Activated CD8-positive, alpha-beta memory T cell treated with anti-CD3 and anti-CD28 coated beads, Interleukin-2, amount 50 U/mL, for 1 hour (primary cell): Measurements from ENCODE around the gene BLOC1S1.

Experiments
- DNase-seq: peaks from one replicate; pipeline ENCODE4 v3.0.0-alpha.2; 2020; ENCODE audit errors: extremely low read depth

BLOC1S1 gene

DNA sequence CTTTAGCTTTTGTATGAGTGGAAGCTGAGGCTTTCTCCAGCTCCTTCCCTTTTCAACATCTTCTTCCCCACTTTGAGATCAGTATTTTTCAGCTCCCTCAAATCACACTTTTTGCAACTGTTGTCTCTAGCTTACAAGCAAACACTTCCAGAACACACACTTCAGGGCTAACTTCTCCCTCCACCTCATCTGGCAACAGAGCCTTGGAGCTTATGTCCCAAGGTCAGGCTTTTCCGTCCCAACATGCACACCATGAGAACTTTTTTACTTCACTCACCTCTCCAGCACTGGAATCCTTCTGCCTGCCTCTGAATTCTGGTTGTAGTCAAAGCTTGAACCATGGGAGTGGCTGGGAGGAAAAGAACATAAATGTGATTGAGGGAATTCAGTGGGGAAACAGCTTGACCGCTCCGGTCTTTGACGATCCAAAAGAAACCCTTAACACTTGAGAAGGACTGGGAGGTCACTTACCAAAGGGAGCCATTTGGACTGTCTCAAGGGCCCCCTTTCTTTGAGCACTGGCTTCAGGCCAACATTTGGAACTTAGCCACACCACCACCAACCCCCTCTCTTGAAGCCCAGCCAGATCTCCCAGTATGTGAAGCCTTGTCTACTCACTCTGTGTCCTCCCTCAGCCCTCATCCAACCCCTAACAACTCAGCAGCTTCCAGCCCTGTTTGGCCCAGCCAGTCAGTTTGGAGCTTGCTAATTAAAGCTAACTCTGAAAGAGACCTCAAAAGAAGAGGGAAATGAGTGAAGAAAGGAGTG lies 3.9 kb upstream of the BLOC1S1 start:
- no peak for DNase-seq

- no peak for DNase-seq
These were observed 3.0 kb upstream of the BLOC1S1 start for GRCh38 chr12:55712700-55713415.

DNA sequence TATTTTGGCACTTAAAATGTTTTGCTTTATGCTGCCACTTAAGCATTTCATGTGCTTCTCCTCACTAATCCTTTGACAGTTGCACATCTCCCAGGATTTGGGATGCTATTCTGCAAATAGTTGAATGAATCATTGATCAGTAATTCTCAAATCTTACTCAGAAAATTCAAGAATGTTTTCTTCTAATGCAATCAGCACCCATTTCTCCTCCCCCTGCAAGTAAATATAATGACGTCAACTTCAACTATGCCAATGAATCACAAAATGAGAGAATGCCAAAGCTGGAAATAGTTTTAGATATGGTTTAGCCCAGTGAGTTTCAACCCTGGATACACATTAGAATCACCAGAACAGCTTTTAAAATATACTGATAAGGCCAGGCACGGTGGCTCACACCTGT lies 2.1 kb upstream of the BLOC1S1 start:
- no peak for DNase-seq

DNA sequence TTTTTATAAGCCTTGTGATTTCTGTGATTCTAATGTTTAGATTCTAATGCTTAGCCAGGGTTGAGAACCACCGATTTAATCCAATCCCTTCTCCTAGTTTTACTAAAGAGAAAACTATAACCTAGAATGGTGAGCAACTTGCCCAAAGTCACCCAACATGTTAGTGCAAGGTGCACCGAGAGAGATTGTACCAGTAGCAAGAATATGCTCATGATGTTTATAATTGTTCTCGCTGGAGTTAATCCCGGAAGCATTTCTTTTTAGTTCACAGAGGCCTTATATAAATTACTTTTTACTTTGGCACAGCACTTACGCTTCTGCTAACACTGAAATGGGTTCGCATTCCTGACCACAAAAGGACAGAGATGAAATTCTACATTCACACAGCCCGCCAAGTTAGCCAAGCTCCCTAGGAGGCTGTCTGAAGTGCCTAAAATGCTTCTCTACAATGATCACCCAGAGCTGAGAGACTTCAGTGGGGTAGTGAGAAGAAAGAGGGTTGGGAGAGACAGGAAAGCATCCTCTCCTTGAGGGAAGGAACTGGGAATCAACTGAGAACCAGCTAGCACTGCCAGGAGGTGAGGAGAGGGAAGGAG lies 579 bp upstream of the BLOC1S1 start:
- no peak for DNase-seq

GRCh38 chr12:55716582-55716957 lies 724 bp downstream of the BLOC1S1 start:
- DNase-seq: no peak

GRCh38 chr12:55717011-55718007 lies 1.5 kb downstream of the BLOC1S1 start:
- no peak for DNase-seq

DNA sequence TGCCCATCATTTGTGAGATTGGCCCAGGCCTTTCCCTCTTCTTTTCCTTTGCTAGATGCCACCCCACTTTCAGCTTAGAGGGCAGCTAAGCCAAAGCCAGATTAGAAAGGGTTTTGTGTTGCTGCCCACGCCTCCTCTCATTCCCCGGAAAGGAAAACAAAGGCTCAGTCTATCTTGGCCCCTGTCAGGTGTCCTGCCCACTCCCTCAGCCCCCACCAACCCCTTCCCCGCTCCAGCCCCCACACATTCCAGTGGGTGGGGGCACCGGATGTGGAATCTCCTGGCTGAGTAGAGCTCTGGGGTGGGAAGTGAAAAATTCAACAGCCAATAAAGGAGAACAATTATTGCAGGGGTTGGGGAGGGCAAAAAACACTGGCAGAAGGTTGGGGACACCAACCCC lies 2.2 kb downstream of the BLOC1S1 start:
- no peak for DNase-seq

DNA sequence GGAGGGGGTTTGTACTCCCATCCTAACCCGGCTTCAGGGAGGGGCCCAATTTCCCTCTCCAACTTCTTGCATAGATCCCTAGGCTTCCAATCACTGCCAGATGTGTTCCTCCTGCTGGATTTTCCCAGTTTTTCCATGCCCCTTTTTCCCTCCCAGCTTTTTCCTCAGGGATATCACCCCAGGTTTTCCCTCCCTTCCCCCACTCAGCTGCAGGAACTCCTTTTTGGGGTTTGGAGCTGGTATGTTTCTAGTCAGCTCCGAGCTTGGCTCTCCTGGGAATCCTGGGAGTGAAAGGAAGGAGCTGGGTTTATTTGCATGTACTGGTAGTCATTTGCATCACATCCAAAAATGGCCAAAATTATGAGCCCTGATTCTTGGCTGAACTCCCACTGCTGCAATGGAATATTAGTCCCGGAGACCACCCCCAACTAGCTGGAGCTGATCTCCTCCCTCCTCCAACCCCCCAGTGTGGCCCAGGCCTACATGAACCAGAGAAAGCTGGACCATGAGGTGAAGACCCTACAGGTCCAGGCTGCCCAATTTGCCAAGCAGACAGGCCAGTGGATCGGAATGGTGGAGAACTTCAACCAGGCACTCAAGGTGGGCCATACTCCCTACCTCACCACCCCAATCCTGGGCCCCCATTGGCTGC lies 2.9 kb downstream of the BLOC1S1 start:
- DNase-seq: no peak

- DNase-seq: no peak
These were observed 3.5 kb downstream of the BLOC1S1 start for GRCh38 chr12:55719371-55719770.

GRCh38 chr12:55720071-55720564 lies 4.3 kb downstream of the BLOC1S1 start, which contains the start of gene RDH5:
TSS of gene RDH5 (plus strand) at chr12:55720393. CDS start at chr12:55721185, 792 bp downstream.
- no peak for DNase-seq

GRCh38 chr12:55720894-55721444 lies 5.1 kb downstream of the BLOC1S1 start:
- no peak for DNase-seq

DNA sequence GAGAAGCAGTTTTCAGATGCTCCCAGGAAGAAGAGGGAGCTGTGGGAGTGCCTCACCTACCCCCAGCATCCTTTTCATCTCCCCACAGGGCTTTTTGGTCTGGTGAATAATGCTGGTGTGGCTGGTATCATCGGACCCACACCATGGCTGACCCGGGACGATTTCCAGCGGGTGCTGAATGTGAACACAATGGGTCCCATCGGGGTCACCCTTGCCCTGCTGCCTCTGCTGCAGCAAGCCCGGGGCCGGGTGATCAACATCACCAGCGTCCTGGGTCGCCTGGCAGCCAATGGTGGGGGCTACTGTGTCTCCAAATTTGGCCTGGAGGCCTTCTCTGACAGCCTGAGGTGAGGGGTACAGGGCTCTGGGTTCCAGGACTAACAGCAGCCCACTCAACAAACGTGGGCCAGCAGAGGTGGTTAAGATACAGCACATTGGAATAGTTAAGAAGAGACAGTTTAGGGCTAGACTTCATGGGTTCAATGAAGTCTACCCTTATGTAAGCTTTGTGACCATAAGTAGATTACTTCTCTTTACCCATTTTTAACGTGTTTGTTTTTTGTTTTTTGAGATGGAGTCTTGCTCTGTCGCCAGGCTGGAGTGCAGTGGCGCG lies 5.9 kb downstream of the BLOC1S1 start:
- DNase-seq: no peak

- no peak for DNase-seq
These were observed 7.1 kb downstream of the BLOC1S1 start for GRCh38 chr12:55722948-55723347.

DNA sequence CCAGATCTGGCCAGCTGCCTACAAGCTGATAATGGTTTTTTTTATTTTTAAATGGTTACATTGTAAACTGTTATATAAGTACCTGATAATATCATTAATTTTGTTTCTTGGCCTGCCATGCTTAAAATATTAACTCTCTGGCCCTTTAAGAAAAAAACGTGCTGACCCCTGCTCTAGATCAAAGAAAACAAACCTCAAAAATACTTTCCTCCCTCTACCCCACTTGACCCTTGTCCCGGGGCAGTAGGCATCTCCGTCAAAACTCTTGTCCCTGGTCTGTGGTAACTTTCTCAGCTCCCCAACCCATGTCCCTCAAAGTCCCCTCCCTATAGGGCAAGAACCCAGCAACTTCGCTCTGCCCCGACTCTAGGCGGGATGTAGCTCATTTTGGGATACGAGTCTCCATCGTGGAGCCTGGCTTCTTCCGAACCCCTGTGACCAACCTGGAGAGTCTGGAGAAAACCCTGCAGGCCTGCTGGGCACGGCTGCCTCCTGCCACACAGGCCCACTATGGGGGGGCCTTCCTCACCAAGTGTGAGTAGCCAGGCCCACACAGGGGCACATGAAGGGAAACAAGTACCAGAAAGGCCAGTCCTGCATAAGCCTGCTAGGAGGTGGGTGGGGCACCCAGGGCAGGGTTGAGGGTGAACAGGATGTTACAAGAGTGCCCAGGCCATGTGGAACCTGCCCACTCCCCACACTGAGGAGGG lies 7.8 kb downstream of the BLOC1S1 start:
- DNase-seq: no peak

- DNase-seq: no peak
These were observed 8.5 kb downstream of the BLOC1S1 start for GRCh38 chr12:55724226-55724939.

- no peak for DNase-seq
These were observed 9.1 kb downstream of the BLOC1S1 start for GRCh38 chr12:55724940-55725309.

- DNase-seq: no peak
These were observed 9.7 kb downstream of the BLOC1S1 start for GRCh38 chr12:55725556-55725955.

DNA sequence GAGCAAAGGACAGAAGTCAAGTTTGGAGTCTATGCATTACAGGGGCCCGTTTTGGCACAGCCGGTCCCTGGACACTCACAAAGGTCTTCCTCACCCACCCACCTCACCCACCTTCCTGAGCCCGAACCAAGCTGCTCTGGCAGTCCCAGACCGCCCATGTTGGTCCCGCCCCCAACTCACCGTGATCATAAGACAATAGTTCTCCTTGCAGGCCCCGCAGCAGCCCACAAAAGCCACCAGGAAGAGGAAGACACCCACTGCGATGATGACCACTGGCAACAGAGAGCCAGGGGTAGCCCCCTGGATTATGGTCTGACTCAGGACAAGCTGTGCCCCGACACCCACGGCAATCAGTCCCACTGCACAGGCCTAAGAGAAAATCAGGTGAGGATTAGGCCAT lies 11.1 kb downstream of the BLOC1S1 start:
- no peak for DNase-seq

- DNase-seq: no peak
These were observed 11.9 kb downstream of the BLOC1S1 start for GRCh38 chr12:55727643-55728185.
